ENCODE data around the gene VASP.

DNA sequence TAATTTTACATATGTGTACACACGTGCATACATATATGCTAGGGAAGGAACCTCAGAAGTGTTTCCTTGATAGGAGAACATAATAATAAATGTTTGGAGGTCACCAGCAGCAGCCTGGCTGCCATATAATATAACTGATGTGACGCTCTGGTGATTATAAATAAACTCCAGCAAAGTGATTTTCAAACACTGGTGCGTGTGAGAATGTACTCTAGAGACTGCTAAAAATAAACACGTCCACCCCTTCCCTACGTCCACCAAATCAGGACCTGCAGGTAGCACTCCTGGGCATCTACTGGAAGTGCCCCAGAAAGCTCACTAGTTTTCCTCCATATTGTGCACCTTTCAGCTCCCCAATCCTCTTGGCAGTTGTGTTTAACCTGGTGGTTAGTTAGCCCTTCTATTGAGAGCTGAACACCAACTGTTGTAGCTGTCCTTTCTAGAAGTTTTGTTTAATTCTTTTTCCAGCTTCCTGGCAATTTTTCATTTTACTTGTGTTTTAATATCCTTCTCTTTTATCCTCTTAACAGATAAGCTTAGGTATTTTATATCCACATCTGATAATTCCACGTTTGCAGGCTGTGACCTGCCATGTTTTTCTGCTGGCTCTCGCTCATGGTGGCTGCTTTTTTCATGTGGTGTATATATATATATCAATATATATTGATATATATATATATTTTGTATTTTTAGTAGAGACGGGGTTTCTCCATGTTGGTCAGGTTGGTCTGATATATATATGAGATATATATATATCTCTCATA is 64.4 kb downstream of the VASP start:
- no peak for TF ChIP-seq POLR2A (IDR thresholded peaks at IDR 0.05)
- TF ChIP-seq, protein P1, sequence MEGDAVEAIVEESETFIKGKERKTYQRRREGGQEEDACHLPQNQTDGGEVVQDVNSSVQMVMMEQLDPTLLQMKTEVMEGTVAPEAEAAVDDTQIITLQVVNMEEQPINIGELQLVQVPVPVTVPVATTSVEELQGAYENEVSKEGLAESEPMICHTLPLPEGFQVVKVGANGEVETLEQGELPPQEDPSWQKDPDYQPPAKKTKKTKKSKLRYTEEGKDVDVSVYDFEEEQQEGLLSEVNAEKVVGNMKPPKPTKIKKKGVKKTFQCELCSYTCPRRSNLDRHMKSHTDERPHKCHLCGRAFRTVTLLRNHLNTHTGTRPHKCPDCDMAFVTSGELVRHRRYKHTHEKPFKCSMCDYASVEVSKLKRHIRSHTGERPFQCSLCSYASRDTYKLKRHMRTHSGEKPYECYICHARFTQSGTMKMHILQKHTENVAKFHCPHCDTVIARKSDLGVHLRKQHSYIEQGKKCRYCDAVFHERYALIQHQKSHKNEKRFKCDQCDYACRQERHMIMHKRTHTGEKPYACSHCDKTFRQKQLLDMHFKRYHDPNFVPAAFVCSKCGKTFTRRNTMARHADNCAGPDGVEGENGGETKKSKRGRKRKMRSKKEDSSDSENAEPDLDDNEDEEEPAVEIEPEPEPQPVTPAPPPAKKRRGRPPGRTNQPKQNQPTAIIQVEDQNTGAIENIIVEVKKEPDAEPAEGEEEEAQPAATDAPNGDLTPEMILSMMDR (IDR thresholded peaks at IDR 0.05) = no peak

Measured in esophagus squamous epithelium (tissue), 4 donors.